ENCODE measurements around the gene ALDH4A1.

DNA sequence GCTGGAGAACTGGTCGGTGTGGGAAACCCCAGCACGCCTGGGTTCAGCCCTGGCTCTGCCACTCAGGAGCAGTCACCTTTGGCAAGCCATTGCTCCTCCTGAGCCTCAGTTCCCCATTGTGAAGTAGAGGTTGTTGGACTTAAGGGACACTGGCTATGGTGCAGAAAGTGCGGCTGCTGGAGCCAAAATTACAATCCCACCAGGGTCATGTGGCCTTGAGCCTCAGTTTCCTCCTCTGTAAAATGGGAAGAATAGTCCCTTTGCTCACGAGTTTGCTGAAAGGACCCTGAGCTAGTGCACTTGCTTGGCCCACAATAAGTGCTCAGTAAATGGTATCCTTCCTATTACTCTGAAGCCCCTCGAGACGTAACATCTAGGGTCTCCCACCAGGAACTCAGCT is 28.3 kb downstream of the ALDH4A1 start:
- TF ChIP-seq CTCF (conservative IDR thresholded peaks at IDR 0.05; ENCODE audit: low read depth in 2 of 2) (no peak), STAT1 (IDR thresholded peaks at IDR 0.05; ENCODE audit: unreplicated experiment) (no peak), EZH2 (IDR thresholded peaks at IDR 0.05; ENCODE audit: low read depth, unreplicated experiment) (no peak), POLR2AphosphoS5 (IDR thresholded peaks at IDR 0.05; ENCODE audit: low read depth) (no peak), EZH2phosphoT487 (IDR thresholded peaks at IDR 0.05; ENCODE audit: unreplicated experiment) (no peak), ETS1 (IDR thresholded peaks at IDR 0.05) (no peak), CREB1 (CRISPR knock-in tag; IDR thresholded peaks at IDR 0.05; ENCODE audit: low read depth) (no peak), NANOG (IDR thresholded peaks at IDR 0.05; ENCODE audit: borderline replicate concordance) (no peak), ZNF331 (CRISPR knock-in tag; IDR thresholded peaks at IDR 0.05; ENCODE audit: low read depth) (no peak)
- TF ChIP-seq, protein P1, sequence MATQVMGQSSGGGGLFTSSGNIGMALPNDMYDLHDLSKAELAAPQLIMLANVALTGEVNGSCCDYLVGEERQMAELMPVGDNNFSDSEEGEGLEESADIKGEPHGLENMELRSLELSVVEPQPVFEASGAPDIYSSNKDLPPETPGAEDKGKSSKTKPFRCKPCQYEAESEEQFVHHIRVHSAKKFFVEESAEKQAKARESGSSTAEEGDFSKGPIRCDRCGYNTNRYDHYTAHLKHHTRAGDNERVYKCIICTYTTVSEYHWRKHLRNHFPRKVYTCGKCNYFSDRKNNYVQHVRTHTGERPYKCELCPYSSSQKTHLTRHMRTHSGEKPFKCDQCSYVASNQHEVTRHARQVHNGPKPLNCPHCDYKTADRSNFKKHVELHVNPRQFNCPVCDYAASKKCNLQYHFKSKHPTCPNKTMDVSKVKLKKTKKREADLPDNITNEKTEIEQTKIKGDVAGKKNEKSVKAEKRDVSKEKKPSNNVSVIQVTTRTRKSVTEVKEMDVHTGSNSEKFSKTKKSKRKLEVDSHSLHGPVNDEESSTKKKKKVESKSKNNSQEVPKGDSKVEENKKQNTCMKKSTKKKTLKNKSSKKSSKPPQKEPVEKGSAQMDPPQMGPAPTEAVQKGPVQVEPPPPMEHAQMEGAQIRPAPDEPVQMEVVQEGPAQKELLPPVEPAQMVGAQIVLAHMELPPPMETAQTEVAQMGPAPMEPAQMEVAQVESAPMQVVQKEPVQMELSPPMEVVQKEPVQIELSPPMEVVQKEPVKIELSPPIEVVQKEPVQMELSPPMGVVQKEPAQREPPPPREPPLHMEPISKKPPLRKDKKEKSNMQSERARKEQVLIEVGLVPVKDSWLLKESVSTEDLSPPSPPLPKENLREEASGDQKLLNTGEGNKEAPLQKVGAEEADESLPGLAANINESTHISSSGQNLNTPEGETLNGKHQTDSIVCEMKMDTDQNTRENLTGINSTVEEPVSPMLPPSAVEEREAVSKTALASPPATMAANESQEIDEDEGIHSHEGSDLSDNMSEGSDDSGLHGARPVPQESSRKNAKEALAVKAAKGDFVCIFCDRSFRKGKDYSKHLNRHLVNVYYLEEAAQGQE (IDR thresholded peaks at IDR 0.05; ENCODE audit: unreplicated experiment), result no peak
